Activated CD8-positive, alpha-beta memory T cell treated with anti-CD3 and anti-CD28 coated beads, Interleukin-2, amount 50 U/mL, for 24 hours (primary cell): Measurements from ENCODE around the gene NLRP6.
"Not testable (repeated sequence)": the region's sequence is repeated elsewhere in the genome, so short reads cannot be mapped to it uniquely, and the experiment has no call there.

Source experiments
- DNase-seq: peaks from one replicate; pipeline ENCODE4 v3.0.0-alpha.2; 2020; ENCODE audit errors: extremely low read depth

Gene NLRP6

DNA sequence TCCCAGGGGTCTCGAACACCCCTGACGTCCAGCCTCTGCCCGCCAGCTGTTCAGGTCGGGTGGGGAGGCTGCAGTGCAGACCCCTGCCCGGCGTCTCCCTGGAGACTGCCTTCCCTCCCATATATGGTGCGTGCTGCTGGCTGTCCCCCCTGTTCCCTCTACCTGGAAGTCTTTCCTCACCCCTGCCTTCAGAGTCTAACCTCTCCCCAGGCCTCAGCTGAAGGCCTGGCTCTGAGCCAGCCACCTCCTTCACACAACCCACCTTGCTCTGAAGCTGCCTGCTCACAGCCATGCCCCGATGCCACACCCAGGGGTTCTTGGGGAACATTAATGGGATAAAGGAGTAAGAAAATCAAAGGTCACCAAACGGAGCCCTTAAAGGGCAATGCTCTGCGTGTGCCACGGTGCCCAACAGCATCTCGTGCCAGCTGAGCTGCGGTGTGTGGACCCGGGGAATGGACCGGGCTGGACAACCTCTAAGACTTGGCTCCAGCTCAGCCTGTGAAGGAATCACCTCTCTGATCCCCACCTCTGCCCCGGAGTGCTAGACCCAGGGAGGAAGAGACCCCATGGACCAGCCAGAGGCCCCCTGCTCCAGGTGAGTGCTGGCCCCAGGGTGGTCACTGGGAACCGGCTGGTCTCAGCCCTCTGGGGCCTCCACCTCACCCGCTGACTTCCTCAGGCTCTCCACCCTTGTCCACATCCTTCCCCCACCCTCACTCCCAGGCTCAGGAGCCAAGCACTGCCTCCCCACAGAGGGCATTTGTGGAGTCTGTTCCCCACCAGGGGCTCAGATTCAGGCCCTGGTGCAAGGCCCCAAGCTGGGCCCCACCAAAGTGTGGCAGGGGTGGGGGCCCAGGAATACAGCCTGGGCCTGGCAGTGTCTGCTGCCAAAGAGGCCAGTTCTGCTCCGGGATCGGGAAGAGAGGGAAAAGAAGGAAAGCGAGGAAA is at the start of gene NLRP6:
Gene NLRP6 (plus strand): TSS at position 407 of the 951 bp plus-strand sequence. CDS start 163 bp downstream, at position 570.
- no peak for DNase-seq

DNA sequence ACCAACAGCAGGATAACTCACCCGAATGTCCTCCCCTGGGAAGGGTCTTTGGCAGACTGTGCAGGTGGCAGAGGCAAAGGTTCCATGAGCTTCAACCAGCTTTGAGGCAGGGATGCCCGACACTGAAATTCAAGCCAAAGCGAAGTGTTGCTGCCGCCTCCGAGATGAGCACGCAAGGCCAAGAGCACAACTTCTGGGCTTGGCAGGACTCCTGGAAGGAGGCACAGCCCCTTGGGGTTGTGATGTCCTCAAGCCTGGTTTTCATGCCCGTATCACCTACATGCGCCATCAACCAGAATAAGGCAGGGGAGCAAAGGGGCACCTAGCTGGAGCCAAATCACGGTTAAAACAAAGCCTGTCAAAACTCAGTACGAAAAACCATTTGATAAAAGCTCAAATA is 47.8 kb upstream of the NLRP6 start:
- no peak for DNase-seq

DNA sequence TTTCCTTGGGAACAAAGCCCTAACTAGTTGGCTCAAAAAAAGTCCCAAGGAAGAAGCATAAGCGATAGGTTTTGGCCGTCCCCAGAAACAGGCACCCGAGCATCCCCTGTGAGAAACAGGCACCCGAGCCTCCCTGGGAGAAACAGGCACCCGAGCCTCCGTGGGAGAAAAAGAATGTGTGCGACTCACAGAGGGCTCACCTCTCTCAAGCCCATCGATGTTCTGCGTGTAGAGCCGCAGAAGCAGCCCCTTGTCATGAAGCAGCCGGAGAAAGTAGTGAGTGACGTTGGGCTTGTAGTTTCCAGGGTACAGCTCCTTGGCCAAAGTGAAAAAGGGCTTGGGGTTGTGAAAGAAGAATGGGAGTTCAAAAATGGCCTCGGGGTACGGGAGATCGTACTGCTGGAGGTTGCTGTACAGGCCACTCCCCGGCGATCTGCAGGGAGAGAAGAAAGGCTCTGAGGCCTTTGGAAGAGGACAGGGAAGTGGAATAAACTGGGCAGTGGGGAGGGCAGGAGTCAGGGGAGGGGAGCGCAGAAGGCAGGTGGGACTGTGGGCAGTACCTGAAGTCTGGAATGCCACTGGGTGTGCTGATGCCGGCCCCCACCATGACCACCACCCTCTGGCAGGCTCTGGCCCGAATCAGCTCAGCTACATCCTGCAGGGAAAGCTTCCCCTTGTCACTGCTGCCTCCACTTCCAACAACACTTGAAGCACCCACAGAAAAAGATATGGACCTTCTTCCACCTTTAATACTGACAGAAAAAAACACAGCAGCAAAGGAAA is 45.2 kb upstream of the NLRP6 start:
- DNase-seq = no peak

DNA sequence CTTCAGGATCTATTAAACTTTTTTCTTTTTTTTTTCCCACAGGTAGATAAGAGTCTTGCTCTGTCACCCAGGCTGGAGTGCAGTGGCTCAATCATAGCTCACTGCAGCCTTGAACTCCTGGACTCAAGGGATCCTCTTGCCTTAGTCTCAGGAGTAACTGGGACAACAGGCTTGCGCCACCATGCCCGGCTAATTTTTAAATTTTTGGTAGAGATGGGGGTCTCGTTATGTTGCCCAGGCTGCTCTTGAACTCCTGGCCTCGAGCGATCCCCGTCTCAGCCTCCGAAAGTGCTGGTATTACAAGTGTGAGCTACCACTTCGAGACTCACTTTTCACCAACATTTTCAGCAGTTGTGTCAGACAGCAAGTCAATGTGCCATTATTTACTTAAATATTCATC is 43.0 kb upstream of the NLRP6 start:
- DNase-seq = no peak

DNA sequence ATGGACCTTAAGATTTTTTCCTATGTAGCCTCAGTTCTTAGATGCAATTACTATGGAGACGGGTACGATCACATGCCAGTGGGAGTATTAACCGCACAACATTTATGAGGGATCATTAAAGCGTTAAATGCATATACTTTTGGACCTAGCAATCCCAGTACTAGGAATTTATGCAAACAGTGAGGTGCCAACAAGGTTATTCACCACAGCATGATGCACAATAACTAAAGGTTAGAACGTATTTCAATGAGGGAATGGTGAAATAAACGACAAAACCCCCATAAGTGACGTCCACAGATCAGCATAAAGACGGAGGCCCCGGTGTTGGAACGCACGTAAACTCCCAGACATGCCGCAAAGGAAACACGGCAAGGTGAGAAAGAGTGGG is 42.6 kb upstream of the NLRP6 start:
- peak; percentile 58 for DNase-seq

DNA sequence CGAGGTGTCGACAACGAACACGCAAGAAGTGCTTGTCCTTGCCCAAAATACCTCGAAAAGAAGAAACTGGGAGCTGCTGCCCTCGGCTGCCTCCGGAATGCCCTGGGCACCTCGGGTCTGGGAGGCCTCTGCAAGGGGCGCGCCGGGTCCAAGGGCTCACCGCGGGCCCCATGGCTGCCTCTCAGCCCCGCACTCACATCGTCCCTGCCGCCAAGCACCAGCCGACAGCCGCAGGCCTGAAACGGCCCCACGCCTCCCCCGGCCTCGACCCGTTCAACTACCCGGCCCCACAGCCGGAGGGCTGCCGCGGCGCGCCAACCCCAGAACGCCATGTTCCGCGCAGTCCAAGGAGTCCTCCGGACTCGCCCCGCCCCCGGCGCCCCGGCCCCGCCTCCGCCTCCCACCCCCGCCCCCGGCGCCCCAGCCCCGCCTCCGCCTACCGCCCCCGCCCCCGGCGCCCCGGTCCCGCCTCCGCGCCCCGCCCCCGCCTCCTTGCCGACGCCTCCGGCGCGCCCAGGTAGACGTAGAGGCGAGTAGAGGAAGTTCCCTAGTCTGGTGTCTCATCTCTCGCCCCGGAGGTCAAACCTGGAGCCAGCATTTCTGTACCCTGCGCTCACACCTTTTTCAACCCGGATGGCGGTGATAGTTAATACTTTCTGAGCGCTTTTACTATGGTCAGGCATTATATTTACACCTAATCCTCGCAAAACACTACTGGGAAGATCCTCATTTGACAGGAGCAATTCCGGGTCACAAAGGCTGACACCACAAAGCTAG is 42.0 kb upstream of the NLRP6 start, which contains the start of gene SIRT3:
Gene SIRT3 (minus strand): TSS at position 346 of the 777 bp plus-strand sequence. CDS start 14 bp downstream, at position 332.
- peak; percentile 54 for DNase-seq

DNA sequence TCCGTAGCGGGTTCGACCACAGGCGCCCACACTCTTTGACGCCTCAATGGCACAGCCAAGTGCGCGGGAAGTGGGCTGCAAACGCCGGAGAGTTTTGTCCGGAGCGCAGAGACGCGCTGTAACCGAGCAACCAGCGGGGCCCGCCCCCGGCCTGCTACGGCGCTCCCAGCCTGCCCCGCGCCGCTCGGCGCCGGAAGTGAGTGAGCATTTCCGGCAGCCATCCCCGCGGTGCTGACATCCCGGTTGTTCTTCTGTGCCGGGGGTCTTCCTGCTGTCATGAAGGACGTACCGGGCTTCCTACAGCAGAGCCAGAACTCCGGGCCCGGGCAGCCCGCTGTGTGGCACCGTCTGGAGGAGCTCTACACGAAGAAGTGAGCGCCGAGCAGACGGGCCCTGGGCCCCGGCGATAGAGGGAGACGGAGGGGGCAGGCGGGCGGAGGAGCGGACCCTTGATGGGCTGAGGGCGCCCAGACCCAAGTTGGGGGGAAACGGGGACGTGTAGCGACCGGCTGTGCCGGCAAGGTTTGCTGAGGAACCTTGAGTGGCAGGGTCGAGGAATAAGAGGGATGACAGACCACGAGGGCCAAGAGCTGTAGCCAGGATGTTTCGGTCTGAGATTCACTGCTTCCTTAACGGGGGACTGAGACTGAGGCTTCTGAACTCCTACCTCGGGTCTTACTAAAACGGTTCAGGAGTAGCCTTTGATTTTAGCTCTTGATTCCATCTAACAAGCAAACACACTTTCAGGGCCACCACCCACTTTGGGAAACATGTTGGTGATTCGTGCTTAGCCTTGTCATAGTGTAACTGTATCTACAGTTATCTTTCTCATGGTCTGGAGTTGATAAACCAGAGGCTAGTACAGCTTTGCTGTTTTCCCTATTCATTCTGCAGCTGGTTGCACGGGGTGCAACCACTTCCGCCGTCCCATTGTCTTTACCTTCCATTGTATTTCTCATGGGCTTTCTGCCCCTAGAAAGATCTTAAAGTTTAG is 41.1 kb upstream of the NLRP6 start, which contains the start of gene PSMD13:
Gene PSMD13 (plus strand): TSS at position 203 of the 994 bp plus-strand sequence. CDS start 74 bp downstream, at position 277.
- peak; percentile 74 for DNase-seq

DNA sequence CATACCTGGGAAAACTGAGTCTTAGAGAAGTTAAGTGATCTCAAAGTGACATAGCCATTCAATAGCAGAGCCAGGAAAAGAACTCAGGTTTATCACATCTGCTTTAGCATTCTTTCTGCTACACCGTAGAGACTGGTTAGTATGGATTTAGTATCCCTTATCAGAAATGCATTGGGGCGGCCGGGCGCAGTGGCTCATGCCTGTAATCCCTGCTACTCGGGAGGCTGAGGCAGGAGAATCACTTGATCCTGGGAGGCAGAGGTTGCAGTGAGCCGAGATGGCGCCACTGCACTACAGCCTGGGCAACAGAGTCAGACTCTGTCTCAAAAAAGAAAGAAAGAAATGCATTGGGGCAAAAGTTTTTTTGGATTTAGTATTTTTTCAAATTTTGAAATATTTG is 39.9 kb upstream of the NLRP6 start:
- not testable (repeated sequence) for DNase-seq

DNA sequence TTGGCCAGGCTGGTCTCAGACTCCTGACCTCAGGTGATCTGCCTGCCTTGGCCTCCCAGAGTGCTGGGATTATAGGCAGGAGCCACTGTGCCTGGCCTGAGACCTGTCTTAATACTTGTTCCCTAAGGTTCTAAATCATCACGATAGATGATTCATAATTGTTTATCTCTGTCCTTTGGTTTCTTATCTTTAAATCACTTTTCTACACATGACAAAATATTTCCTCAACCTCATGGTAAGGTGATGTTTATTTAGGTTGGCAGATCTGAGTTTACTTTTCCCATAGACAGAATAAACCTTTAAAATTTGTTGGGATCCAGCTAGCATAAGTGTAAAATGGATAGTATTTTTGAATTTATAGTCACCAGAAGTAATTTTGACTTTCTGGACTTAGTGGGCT is 37.9 kb upstream of the NLRP6 start:
- DNase-seq = no peak

DNA sequence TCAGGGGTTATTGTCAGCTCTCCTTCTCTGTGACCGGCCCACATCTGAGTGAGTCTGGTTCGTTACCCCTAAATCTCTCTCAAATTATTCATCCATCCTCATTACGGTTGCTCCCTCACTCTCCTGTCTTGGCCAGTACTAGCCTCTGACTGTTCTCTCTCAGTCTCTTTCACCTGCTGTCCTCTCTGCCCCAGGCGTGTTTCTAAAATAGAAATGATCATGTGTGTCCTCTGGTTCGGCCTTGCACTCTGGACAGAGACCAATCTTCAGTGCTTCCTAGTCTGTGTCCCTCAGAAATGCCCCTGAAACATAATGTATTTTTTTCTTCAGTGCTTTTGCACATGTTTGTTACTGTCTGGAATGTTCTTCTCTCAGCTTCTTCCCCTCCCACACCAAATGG is 36.6 kb upstream of the NLRP6 start:
- no peak for DNase-seq

DNA sequence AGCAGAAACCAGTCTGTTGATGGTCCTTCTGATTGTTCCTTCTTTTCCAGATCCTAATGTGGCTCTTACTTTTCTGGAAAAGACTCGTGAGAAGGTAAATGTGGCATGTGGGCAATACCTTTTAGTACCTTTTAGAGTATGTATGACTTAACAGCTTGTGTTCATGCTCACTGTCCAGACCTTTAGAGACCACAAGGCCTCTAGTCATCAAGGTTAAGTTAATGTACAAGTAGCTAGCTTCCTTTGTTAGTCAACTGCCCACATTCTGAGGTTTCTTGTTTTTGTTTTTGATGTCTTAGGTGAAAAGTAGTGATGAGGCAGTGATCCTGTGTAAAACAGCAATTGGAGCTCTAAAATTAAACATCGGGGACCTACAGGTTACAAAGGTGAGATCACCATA is 33.8 kb upstream of the NLRP6 start:
- DNase-seq = no peak

DNA sequence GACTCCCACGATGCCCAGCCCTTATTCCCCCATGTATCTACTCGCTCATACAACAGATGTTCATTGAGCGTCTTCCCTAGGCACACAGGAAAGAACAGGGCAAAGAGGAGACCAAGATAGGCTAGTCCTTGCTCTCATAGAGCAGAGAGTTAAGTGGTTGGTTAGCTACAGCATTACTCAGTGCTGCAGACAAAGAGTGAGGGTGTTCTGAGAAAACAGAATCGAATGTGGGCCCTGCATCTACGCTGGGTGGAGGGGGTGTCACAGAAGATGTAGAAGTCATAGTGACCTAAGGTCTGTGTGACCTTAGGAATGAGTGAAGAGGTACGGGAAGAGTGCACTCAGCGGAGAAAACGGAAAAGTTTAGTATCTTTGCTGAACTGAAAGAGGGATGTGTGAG is 29.1 kb upstream of the NLRP6 start:
- no peak for DNase-seq

DNA sequence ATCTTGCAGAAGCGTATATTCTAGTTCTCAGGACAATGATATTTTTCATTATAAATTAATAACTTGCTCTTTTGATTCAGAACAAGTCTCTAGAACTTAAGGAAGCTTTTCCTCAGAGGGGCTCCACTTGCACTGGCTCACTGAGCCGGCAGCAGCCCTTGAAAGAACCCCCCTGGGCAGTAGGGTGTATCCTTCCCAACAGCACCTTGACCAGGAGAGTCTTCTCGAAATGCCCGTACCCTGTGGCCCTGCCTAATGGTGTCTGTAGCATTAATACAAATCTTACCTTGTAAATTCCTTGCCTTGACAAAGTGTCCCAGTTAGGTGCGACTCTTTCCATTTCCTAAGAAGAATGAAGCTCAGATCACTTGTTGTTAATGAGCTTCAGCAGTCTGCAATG is 27.9 kb upstream of the NLRP6 start:
- no peak for DNase-seq

DNA sequence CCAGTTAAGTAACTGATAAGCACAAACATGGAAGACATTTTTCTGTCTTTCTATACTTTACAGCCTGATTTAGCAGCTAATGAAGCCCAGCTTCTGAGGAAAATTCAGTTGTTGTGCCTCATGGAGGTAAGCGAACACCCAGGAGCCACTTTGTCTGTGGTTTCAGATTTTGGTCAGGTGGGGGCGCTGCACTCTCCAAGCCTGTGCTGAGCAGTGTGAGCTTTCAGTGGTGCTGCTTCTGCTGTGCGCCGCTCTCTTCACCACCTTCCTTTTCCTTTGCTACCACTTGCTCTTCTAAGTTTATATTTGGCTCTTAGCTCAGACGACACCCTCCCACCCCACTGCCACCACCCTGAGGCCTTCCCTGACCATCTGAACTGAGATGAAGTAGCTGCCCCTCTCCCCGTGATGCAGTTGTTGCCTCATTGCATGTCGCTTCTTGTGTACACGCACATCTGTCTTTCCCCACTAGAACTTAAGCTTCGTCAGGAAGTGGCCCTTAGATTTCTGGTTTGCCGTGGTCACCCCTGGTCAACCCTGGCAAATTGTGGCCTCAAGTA is 27.4 kb upstream of the NLRP6 start:
- peak; percentile 56 for DNase-seq

DNA sequence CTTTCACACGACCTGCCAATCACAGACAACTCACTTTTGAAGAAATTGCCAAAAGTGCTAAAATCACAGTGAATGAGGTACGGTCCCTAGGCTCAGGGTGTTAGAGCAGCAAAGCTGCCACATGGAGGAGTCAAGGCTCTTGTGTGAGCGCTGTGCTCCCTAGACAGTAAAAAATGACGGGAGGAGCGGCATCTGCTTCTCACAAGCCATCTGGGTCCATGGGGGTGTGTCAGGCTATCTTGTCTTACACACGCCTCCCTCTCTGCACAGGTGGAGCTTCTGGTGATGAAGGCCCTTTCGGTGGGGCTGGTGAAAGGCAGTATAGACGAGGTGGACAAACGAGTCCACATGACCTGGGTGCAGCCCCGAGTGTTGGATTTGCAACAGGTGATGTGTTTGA is 26.7 kb upstream of the NLRP6 start:
- no peak for DNase-seq

DNA sequence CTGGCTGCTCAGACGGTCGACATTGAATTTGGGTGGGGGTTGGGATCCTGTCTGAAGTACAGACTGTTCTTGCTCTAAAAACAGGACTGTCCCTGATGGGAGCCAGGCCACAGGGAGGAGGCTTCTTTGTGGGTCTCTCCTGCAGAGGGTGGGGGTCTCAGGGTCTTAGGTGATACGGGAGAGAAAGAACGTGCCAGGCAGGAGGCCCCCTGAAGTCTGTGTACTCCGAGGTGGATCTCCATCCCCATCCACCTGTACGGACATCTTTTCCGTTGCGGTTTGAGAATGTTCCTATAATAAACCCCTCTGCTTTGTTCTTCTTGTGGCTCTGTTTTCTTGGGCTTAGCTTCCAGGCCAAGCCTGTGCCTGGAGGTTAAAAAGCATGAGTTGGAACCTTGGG is 25.5 kb upstream of the NLRP6 start:
- no peak for DNase-seq

DNA sequence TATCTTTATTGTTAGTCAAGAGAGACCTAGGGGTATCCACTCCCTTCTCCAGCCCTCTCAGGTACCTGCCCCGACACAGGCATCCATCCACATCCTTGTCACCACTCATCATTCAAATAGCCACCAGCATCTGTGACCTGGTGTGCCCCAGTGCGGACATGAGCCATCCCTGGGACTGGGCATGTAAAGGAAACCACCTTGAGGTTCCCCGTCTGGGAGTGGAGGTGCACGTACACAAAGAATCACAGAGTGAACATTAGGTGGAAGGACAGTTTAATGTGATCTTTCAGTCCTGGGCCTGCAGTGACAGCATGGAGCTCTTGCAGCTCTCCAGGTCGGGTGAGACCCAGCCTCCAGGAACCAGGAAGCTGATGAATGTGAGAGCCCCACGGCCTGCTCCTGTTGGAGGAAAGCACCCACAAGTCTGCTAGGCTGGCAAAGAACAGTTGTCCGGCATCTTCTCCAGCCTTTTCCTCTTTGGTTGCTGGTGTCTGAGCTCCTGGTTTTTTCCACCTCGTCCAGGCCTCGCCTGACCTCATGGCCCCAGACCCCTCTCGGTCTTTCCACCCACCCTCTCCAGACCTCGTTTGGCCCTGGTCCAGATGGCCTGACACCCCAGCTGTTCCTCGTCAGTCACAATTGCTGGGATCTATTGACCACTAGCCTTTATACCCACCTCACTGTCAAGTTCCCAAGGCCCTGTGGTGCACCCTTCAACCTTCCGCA is 24.9 kb upstream of the NLRP6 start:
- DNase-seq = no peak

DNA sequence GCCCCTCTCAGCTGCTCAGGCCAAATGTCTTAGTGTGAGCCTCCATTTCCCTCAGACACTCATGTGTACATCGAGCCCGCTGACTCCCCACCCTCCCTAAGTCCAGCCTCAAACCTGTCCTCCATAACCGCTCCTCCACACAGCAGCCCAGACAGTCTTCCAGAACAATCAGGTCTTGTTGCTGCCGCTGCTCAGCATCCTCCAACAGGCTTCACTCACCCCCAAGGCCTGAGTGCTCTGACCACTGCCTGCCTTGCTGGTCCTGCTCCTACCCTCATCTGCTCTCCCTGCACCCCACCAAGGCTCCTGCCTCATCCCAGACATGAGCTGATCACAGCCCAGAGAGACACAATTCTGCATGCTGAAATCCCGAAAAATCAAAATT is 24.3 kb upstream of the NLRP6 start:
- no peak for DNase-seq

DNA sequence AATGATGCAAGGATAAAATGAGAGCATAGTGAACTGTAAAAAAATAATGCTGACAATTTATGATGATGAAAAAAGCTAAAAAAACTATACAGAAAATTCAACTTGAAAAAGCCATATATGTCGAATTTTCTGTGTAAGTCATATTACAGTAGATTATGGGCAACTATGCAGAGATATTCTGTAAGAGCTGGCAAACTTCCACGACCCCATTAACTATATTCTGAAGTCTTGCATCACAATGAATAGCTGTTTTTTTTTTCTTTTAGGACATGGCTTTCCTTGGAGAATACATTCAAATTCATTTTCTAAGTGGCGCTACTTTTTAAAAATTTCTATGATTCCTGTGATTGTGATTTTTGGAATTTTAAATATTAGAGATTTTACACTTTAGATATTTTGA is 23.0 kb upstream of the NLRP6 start:
- no peak for DNase-seq

DNA sequence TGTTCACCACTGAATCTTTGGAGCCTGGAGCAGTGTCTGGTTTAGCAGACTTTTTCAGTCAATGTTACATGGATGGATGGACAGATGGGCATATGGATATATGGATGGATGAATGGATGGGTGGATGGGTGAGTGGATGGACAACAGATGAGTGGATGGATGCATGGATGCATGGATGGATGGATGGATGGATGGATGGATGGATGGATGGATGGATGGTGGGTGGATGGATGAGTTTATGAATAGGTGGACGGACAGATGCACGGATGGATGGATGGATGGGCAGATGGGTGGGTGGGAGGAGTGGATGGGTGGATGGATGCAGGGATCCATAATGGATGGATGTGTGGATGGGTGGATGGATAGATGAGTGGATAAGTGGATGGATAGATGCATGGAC is 22.4 kb upstream of the NLRP6 start:
- no peak for DNase-seq
